Activated CD8-positive, alpha-beta T cell treated with anti-CD3 and anti-CD28 coated beads, Interleukin-2, amount 10 ng/mL, durations not matched to agents 7 days and 5 days (primary cell): Measurements from ENCODE around the gene CDH16. TPM values are rescaled to one million over a fixed set of nuclear protein-coding genes. Genes with fewer than 3 reads are reported as not detected.
A peak's percentile ranks its signal among the peaks of the same experiment; 100 is the strongest.

Source experiments
- ATAC-seq: fragments of 150-1000 bp; cut with Tn5 transposase; one replicate; pipeline ENCODE4 v1.10.0; 2021; ENCODE audit warnings: moderate library complexity
- CTCF ChIA-PET: fragments of 350-600 bp; sonication (Branson Sonifier 250); formaldehyde crosslinking; loops from one replicate; lab custom pipeline; 2021; ENCODE audit warnings: antibody characterized with exemption; lab: Charles Lee
- POLR2A ChIA-PET: fragments of 350-600 bp; sonication (Branson Sonifier 250); formaldehyde crosslinking; loops from one replicate; lab custom pipeline; 2021; ENCODE audit warnings: antibody characterized with exemption; lab: Charles Lee
- DNase-seq: peaks from one replicate; pipeline ENCODE4 v3.0.0-alpha.2; 2020
- H3K27ac Mint-ChIP-seq: one replicate; pipeline ENCODE4 v1.8.0; 2021; ENCODE audit warnings: mild to moderate bottlenecking, mixed read lengths
- H3K27me3 Mint-ChIP-seq: one replicate; pipeline ENCODE4 v1.8.0; 2021; ENCODE audit warnings: low read depth, mixed read lengths
- H3K36me3 Mint-ChIP-seq: one replicate; pipeline ENCODE4 v1.8.0; 2021; ENCODE audit warnings: low read depth, mixed read lengths
- H3K4me1 Mint-ChIP-seq: one replicate; pipeline ENCODE4 v1.8.0; 2021; ENCODE audit warnings: low read depth, mixed read lengths
- H3K4me3 Mint-ChIP-seq: one replicate; pipeline ENCODE4 v1.8.0; 2021; ENCODE audit warnings: mild to moderate bottlenecking, mixed read lengths
- H3K9me3 Mint-ChIP-seq: one replicate; pipeline ENCODE4 v1.8.0; 2022; ENCODE audit warnings: mixed read lengths; ENCODE audit not compliant: insufficient read depth
- total RNA-seq, 2 experiments: library from RNA; stranded (reverse); gene quantifications; one replicate each; pipeline ENCODE4 v1.2.3, GENCODE V29; 2021

The CDH16 gene
- total RNA-seq, 2 experiments from 2014 or later, result not detected

DNA sequence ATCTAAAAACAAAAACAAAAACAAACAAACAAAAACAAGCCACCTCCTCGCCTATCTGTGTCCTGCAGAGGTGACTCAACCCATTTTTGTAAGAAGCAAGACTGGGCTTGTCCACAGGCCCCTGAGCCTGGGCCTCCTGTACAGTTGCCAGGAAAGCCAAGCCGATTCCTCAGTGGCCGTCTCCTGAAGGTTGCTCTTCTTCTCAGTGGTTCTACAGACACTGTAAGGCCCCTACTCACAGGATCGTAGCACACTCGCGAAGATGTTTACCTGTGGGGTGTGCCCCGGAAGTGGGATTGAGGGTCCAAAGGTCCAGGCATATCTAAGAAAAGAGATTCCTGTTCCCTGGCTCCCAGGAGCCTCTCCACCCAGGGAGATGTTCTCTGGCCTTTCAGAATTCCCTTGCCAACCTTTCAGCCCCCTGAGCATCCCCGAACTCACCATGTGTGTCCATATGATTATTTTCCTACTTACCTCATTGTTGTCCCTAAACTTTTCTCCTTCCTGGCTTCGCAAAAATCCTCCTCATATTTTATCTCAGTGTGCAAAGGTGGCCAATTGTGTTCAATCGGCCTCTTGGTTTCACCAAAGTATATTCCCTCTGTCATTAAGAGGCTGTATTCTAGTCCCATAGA is 34.9 kb upstream of the CDH16 start:
- H3K4me3 Mint-ChIP-seq, result no peak overlapping the region
- peaks cover 7% of the 10 kb centered on the region for H3K9me3 Mint-ChIP-seq
- peaks cover 39% of the 10 kb centered on the region for H3K27me3 Mint-ChIP-seq
- peaks cover 18% of the 10 kb centered on the region for H3K4me1 Mint-ChIP-seq
- CTCF ChIA-PET, result interaction anchor here (0.6 to 2.8 kb wide), 28 partner anchors 8 to 303 kb away, joined by 3 to 18 read pairs (median 5); partner anchors contain the start of genes B3GNT9, ELMO3, FBXL8 and PHAF1
- DNase-seq (no peak), ATAC-seq (no peak)
- H3K36me3 Mint-ChIP-seq, result peaks cover 5% of the 10 kb centered on the region
- H3K27ac Mint-ChIP-seq, result no peak overlapping the region
- POLR2A ChIA-PET, result interaction anchor here (0.7 to 0.9 kb wide), 2 partner anchors 202 to 232 kb away, joined by 3 to 4 read pairs; no protein-coding TSS in a partner anchor

DNA sequence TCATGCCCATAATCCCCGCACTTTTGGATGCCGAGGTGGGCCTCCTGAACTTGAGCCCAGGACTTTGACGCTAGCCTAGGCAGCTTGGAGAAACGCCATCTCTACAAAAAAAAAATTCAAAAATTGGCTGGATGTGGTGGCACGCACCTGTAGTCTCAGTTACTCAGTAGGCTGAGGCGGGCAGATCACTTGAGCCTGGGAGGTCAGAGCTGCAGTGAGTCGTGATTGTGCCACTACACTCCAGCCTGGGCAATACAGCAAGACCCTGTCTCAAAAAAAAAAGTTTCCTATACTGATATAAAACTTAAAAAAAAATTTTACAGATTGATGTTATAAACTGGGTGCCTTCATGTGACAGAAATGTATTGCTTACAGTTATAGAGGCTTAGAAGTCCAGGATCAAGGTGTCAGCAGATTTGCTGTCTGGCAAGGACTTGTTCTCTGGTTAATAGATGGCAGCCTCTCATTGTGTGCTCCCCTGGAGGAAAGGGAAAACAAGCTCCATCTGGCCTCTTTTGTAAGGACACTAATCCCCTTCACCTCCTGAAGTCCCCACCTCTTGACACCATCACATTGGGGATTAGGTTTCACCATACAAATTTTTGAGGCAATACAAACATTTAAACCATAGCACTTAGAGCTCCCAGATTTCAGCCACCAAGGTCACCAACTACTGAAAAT is 33.9 kb upstream of the CDH16 start:
- ATAC-seq (no peak), DNase-seq (no peak)
- Mint-ChIP-seq H3K36me3 (peaks cover 5% of the 10 kb centered on the region), H3K27ac (no peak overlapping the region), H3K9me3 (peaks cover 7% of the 10 kb centered on the region), H3K4me1 (peaks cover 20% of the 10 kb centered on the region), H3K27me3 (peaks cover 45% of the 10 kb centered on the region), H3K4me3 (no peak overlapping the region)
- CTCF ChIA-PET, result interaction anchor here (0.7 to 2.8 kb wide), 10 partner anchors 8 to 246 kb away, joined by 3 to 18 read pairs (median 6); partner anchors contain the start of genes CES3 and ELMO3
- POLR2A ChIA-PET, result no interaction called here

DNA sequence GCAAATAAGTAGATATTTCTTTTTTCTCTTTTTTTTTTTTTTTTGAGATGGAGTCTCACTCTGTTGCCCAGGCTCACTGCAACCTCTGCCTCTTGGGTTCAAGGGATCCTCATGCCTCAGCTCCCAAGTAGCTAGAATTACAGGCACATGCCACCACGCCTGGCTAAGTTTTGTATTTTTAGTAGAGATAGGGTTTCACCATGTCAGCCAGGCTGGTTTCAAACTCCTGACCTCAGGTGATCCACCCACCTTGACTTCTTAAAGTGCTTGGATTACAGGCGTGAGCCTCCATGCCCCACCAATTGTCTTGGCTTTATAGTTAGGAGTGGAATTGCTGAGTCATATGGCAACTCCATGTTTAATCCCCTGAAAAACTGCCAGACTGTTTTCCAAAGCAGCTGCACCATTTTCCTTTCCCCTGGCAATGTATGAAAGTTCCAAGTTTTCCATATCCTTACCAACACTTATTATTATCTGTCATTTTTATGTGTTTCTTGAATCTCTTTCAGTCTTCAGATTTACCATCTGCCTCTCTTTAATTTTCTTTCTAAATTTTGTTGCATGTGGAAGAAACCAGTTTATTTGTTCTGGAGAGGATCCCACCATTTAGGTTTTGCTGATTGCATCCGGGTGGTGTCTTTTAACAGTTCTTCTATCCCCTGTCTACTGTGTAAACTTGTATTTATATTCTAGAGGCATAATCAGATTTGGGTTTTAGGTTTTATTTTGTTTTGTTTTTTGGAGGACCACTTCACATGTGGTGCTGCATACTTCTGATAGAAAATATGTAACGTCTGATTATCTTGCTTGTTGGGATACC is 32.5 kb upstream of the CDH16 start:
- Mint-ChIP-seq H3K9me3 (peaks cover 7% of the 10 kb centered on the region), H3K4me1 (peaks cover 27% of the 10 kb centered on the region), H3K4me3 (no peak overlapping the region), H3K36me3 (peaks cover 5% of the 10 kb centered on the region), H3K27ac (no peak overlapping the region), H3K27me3 (peaks cover 45% of the 10 kb centered on the region)
- no peak for DNase-seq
- CTCF ChIA-PET, result interaction anchor here (0.6 kb wide), 1 partner anchor 204 kb away, joined by 3 read pairs; no protein-coding TSS in a partner anchor
- POLR2A ChIA-PET, result no interaction called here
- ATAC-seq, result no peak

DNA sequence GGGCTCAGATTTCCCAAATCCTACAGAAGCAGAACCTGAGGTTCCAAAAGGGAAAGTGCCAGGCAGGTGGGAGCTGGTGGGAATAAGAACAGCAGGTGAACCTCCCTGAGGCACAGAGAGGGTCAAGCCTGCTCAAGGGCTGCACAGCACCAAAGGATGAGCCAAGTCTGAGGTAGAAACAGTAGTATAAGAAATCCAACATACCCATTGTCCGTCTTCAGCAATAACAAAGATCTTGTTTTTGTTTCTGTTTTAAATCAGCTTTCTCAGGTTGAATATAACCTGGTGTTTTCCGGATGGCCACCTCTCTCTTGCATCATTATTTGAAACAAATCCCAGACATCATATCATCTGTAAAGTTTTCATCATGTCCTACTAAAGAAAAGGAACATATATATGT is 31.8 kb upstream of the CDH16 start:
- Mint-ChIP-seq H3K27me3 (peaks cover 45% of the 10 kb centered on the region), H3K4me3 (no peak overlapping the region), H3K36me3 (peaks cover 5% of the 10 kb centered on the region), H3K4me1 (peaks cover 27% of the 10 kb centered on the region), H3K27ac (no peak overlapping the region), H3K9me3 (peaks cover 7% of the 10 kb centered on the region)
- no peak for DNase-seq
- no peak for ATAC-seq
- CTCF ChIA-PET, result interaction anchor here (0.6 kb wide), 1 partner anchor 205 kb away, joined by 3 read pairs; no protein-coding TSS in a partner anchor
- POLR2A ChIA-PET, result no interaction called here

DNA sequence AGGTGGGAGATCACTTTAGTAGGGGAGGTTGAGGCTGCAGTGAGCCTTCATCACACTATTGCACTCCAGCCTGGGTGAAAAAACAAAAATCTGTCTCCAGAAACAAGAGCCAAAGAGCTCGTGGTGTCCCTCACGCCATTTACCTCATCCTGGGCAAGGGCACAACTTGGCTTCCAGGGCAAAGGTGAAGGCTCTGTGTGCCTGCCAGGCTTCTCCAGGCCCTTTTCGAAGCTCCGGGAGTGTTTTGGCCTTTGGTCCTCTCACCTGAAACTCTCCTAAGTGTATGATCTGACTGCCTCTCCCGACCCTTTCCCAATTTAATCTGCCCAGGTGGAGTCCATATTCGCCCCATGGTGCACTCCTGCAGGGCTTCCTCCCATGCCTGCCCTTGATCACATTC is 30.8 kb upstream of the CDH16 start:
- peaks cover 5% of the 10 kb centered on the region for H3K36me3 Mint-ChIP-seq
- no peak overlapping the region for H3K4me3 Mint-ChIP-seq
- POLR2A ChIA-PET, result no interaction called here
- peaks cover 45% of the 10 kb centered on the region for H3K27me3 Mint-ChIP-seq
- peaks cover 27% of the 10 kb centered on the region for H3K4me1 Mint-ChIP-seq
- peaks cover 7% of the 10 kb centered on the region for H3K9me3 Mint-ChIP-seq
- ATAC-seq (no peak), DNase-seq (no peak)
- no peak overlapping the region for H3K27ac Mint-ChIP-seq
- CTCF ChIA-PET, result interaction anchor here (0.7 kb wide), 1 partner anchor 249 kb away, joined by 3 read pairs; no protein-coding TSS in a partner anchor

DNA sequence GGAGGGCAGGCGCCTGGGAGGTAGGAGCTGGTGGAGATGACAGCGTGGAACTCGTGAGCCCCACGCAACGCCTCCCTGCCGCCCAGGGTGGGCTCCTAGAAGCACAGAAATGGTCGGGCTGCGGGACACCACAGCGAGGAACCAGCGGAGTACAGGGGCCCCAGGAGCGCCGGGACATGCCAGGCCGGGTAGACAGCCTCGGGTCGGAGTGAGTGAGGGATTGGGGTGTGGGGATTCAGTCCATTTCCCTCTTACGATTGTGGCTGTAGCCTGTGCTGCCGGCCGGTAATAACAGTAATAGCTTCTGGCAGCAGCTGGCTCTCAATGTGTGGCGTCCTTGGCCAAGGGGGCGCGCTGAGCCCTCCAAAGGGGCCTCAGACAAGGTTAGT is 30.1 kb upstream of the CDH16 start:
- ATAC-seq (no peak), DNase-seq (no peak)
- peaks cover 42% of the 10 kb centered on the region for H3K27me3 Mint-ChIP-seq
- no peak overlapping the region for H3K27ac Mint-ChIP-seq
- CTCF ChIA-PET, result no interaction called here
- H3K4me1 Mint-ChIP-seq, result peaks cover 24% of the 10 kb centered on the region
- H3K9me3 Mint-ChIP-seq, result peaks cover 7% of the 10 kb centered on the region
- H3K4me3 Mint-ChIP-seq, result peak overlapping the region; percentile 81
- peaks cover 5% of the 10 kb centered on the region for H3K36me3 Mint-ChIP-seq
- POLR2A ChIA-PET, result no interaction called here

DNA sequence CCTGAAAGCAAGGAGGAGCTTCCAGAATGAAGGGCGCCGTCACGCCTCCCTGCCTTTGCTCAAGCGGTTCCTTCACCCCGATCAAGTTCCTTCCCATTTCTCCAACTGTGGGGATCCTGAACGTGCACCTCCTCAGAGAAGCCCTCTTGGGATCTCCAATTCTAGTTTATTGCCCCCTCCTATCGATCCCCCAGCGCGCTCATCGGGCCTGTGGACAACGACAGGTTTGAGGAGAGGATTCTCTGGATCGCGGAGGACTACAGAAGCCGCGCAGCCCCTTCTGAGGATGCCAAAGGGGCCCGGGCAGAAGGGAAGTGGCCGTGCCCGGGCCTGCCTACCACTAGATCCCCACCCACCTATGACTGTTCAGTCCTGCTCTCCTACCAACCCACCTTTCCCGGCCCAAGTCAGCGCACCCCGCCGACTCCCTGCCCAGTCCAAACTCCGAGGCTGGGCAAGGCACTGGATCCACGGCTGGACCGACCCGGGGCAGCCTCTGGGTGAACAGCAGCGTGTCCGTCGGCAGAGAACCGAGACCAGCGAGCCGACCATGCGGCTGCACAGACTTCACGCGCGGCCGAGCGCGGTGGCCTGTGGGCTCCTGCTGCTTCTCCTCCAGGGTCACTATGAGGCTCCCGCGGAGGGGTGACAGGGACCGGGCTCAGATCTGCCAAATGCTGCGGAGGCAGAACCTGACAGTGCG is 29.6 kb upstream of the CDH16 start:
- ATAC-seq (peak; percentile 27), DNase-seq (no peak)
- H3K4me3 Mint-ChIP-seq, result peak overlapping the region; percentile 81
- CTCF ChIA-PET, result interaction anchor here (0.9 to 1.8 kb wide), 6 partner anchors 13 to 213 kb away, joined by 3 to 10 read pairs (median 4); partner anchors contain the start of gene CES3
- H3K9me3 Mint-ChIP-seq, result peaks cover 7% of the 10 kb centered on the region
- H3K27ac Mint-ChIP-seq, result no peak overlapping the region
- POLR2A ChIA-PET, result interaction anchor here (0.5 kb wide), 1 partner anchor 245 kb away, joined by 4 read pairs; no protein-coding TSS in a partner anchor
- peaks cover 5% of the 10 kb centered on the region for H3K36me3 Mint-ChIP-seq
- peaks cover 41% of the 10 kb centered on the region for H3K27me3 Mint-ChIP-seq
- peaks cover 23% of the 10 kb centered on the region for H3K4me1 Mint-ChIP-seq

DNA sequence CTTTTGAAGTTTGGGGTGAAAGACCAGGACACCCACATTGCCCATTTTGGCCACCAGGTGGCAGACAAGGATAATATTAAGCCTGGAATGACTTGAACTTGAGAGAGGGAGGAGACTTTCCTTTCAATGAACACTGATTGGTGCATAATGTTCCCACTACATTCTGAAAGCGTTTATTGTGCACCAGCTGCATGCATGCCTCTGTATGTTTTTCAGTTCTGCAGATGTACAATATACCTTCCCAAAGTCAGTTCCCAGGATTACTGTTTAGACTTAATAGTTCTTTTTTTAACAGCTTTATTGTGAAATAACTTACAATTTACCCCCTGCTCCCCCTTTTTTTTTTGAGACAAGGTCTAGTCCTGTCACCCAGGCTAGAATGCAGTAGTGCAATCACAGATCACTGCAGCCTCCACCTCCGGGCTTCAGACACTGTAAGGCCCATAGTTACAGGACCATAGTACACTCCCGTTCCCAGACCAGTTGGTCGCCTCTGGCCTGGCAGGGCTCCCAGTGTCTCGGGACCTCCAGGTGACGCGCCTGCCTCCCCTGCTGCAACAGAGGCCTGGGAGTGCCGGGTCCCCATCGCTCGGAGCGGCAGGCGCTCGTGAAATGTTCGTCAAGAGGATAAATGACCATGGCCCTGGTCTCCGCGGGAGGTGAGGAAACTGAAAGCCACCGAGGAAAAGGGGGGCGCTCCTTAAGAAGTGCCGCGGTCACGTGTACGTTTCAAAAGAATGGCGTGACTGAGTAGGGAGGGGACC is 28.8 kb upstream of the CDH16 start:
- ATAC-seq (peak; percentile 90), DNase-seq (peak; percentile 91)
- Mint-ChIP-seq H3K9me3 (peaks cover 7% of the 10 kb centered on the region), H3K4me3 (peak overlapping the region; percentile 81), H3K27me3 (peaks cover 36% of the 10 kb centered on the region), H3K27ac (no peak overlapping the region), H3K36me3 (peaks cover 12% of the 10 kb centered on the region), H3K4me1 (peaks cover 23% of the 10 kb centered on the region)
- CTCF ChIA-PET, result interaction anchor here (0.7 to 2.1 kb wide), 16 partner anchors 11 to 297 kb away, joined by 3 to 10 read pairs (median 4); partner anchors contain the start of gene CES3
- POLR2A ChIA-PET, result interaction anchor here (0.5 kb wide), 1 partner anchor 245 kb away, joined by 4 read pairs; no protein-coding TSS in a partner anchor

DNA sequence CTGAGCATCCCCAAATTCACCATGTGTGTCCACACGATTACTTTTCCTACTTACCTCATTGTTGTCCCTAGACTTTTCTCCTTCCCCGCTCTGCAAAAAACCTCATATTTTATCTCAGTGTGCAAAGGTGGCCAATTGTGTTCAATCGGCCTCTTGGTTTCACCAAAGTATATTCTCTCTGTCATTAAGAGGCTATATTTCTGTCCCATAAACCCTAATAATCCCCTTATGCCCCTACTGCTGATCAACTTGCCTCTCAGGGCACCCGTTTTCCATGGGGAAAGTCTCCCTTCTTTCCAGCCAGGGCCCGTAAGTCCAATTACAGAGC is 28.3 kb upstream of the CDH16 start:
- POLR2A ChIA-PET, result no interaction called here
- Mint-ChIP-seq H3K27me3 (peaks cover 35% of the 10 kb centered on the region), H3K4me3 (peak overlapping the region; percentile 81), H3K27ac (no peak overlapping the region), H3K9me3 (peaks cover 7% of the 10 kb centered on the region), H3K36me3 (peaks cover 16% of the 10 kb centered on the region), H3K4me1 (peaks cover 23% of the 10 kb centered on the region)
- no peak for DNase-seq
- no peak for ATAC-seq
- CTCF ChIA-PET, result interaction anchor here (0.9 to 2.1 kb wide), 13 partner anchors 12 to 214 kb away, joined by 3 to 10 read pairs (median 4); partner anchors contain the start of gene CES3

DNA sequence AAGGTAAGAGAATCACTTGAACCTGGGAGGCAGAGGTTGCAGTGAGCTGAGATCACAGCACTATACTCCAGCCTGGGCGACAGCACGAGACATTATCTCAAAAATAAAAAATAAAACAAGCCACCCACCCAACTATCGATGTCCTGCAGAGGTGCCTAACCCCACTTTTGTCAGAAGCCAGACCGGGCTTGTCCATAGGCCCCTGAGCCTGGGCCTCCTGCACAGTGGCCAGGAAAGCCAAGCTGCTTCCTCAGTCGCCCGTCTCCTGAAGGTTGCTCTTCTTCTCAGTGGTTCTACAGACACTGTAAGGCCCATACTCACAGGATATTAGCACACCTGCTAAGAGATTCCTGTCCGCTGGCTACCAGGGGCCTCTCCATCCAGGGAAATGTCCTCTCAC is 27.9 kb upstream of the CDH16 start:
- peaks cover 31% of the 10 kb centered on the region for H3K27me3 Mint-ChIP-seq
- ChIA-PET CTCF (interaction anchor here (0.9 to 2.1 kb wide), 3 partner anchors 15 to 209 kb away, joined by 3 to 10 read pairs (median 10); partner anchors contain the start of gene CES3), POLR2A (no interaction called here)
- peaks cover 23% of the 10 kb centered on the region for H3K4me1 Mint-ChIP-seq
- H3K27ac Mint-ChIP-seq, result no peak overlapping the region
- DNase-seq (no peak), ATAC-seq (no peak)
- peaks cover 19% of the 10 kb centered on the region for H3K36me3 Mint-ChIP-seq
- H3K9me3 Mint-ChIP-seq, result peaks cover 4% of the 10 kb centered on the region
- H3K4me3 Mint-ChIP-seq, result no peak overlapping the region
